Stimulated activated CD8-positive, alpha-beta memory T cell treated with anti-CD3 and anti-CD28 coated beads, Interleukin-2, amount 100 ng/mL, for 48 hours (primary cell): ENCODE results near the gene ZCWPW1.
A peak's percentile ranks its signal among the peaks of the same experiment; 100 is the strongest.
"Not testable (repeated sequence)": the region's sequence is repeated elsewhere in the genome, so short reads cannot be mapped to it uniquely, and the experiment has no call there.

Experiments used
- DNase-seq, 2 donors: peaks; one replicate each; pipeline ENCODE4 v3.0.0-alpha.2; 2020; ENCODE audit warnings: low read depth in 2 of 2

ZCWPW1 gene

GRCh38 chr7:100373261-100373831, 55.2 kb downstream of the ZCWPW1 start, which contains the start of gene PILRA:
PILRA (plus strand) TSS chr7:100373487; CDS start chr7:100373657, 170 bp downstream.
- DNase-seq = no peak

- DNase-seq = no peak
These were observed 55.8 kb downstream of the ZCWPW1 start for GRCh38 chr7:100372694-100373093.

DNA sequence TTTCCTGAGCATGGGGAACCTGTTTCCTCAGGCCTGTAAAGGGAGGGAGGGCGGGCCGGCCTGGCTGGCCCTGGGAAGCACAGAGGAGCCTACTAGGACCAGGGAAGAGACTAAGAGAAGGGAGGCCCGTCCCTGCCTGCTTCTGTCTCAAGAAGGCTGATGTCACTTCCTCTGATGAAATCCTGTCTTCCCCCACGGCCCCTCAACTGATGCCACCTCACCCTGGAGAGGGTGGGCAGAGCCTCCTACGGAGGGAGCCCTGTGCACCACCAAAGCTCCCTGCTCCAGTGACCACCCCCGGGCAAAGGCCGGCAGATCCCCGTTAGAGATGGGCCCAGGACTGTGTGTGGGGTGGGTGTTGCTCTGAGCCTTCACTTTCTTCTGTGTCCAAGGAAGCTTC, 56.2 kb downstream of the ZCWPW1 start:
- DNase-seq = no peak

GRCh38 chr7:100371561-100372171, 56.8 kb downstream of the ZCWPW1 start:
- no peak for DNase-seq

- DNase-seq = no peak
These were observed 57.8 kb downstream of the ZCWPW1 start for GRCh38 chr7:100370746-100371145.

GRCh38 chr7:100370303-100370702, 58.2 kb downstream of the ZCWPW1 start:
- no peak for DNase-seq

DNA sequence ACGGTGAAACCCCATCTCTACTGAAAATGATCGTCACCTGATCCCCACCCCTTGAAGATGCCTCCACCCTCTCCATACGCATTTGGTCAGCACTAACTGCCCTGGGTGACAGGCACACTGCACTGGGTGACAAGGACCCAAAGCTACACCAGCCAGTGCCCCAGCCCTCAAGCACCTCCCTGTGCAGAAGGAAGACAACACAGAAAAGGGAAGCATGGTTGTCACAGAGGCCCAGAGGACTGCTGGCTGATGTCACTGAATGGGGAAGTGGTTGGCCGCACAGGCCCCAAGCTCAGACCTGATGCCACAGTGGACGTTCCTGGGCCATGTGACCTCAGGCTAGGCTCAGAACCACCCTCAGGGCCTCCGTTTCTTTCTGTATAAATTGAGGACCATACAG, 59.4 kb downstream of the ZCWPW1 start:
- DNase-seq = no peak

GRCh38 chr7:100367676-100368613, 60.6 kb downstream of the ZCWPW1 start:
- no peak for DNase-seq

DNA sequence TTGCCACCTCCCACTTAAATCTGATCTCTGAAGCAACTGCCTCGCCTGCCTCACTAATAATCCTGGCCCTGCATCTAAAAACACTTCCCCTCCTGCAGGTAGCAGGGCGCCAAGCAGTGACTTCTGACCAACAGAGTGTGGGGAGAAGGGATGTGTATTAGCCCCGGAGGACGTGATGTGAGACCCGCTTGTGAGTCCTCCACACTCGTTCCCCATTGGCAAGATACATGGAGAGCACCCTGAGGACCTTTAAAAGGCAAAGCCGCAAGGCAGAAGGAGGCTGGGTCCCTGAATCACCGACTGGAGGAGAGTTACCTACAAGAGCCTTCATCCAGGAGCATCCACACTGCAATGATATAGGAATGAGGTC, 61.3 kb downstream of the ZCWPW1 start:
- DNase-seq = no peak

DNA sequence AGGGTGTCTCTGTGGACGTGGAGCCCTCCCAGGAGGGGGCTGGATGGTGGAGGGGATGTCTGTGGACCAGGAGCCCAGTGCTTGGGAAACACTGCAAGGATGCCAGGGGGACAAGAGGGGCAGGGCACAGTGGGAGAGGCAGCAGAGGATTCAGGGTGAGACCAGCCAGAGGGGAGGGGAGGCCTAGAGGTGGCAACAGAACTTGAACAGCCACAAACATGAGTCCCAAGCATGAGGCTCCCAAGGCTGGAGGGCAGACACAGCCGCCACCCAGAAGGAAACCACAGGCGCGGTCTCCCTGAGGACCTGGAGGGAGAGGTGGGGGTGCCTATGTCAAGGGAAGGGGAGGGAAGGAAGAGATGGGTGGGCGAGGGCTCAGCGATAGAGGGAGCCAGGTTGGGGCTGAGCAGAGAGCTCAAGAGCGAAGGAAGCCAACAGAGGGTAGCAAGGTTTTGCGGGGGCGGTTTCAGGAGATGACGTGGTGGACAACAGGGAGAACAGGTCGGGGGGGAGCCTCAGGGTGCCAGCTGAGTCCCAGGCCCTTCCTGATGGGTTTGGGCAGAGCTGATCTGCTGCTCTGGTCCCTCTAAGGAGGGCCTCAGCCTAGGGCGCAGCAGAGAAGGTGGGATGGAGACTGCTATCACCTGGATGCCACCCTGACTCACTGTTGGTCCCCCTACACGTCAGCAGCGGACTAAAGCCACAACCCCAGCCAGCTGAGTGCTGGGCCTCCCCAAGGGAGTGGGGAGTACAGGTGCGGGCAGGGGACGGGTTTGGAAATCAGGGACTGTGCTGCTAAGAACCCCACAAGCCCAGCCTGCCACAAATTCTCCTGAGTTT, 61.9 kb downstream of the ZCWPW1 start:
- DNase-seq = peak; percentile 32 to 40

DNA sequence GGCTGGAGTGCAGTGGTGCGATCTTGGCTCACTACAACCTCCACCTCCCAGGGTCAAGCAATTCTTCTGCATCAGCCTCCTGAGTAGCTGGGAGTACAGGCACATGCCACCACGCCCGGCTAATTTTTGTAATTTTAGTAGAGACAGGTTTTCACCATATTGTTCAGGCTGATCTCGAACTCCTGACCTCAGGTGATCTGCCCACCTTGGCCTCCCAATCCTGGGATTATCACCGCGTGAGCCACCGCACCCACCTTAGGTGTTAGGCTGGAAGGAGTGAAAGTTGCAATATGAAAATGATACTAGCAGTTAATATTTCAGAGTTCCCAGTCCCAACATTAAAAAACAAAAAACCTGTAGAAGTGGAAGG, 62.5 kb downstream of the ZCWPW1 start:
- not testable (repeated sequence) for DNase-seq

DNA sequence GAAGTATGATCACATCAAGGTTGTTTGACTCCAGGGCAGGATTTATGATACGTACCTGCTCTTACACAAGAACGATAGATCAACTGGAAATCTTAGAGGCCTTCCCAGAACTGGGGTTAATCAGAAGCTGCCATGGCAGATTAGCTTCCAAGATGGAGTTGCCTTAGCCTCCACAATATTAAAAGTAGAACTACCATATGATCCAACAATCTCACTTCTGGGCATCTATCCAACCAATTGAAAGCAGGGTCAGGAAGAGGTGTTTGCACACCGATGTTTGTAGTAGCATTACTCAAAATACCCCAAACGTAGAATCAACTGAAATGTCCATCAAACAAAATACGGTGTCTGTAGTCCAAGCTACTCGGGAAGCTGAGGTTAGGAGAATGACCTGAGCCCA, 64.0 kb downstream of the ZCWPW1 start:
- DNase-seq = no peak

DNA sequence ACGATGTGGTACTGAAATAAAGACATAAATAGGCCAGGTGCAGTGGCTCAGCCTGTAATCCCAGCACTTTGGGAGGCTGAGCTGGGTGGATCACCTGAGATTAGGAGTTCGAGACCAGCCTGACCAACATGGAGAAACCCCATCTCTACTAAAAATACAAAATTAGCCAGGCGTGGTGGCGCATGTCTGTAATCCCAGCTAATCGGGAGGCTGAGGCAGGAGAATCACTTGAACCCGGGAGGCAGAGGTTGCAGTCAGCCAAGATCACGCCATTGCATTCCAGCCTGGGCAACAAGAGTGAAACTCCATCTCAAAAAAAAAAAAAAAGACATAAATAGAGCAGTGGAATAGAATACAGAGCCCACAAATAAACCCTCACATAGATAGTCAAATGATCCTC, 64.7 kb downstream of the ZCWPW1 start:
- not testable (repeated sequence) for DNase-seq

GRCh38 chr7:100363098-100363497, 65.4 kb downstream of the ZCWPW1 start:
- no peak for DNase-seq

DNA sequence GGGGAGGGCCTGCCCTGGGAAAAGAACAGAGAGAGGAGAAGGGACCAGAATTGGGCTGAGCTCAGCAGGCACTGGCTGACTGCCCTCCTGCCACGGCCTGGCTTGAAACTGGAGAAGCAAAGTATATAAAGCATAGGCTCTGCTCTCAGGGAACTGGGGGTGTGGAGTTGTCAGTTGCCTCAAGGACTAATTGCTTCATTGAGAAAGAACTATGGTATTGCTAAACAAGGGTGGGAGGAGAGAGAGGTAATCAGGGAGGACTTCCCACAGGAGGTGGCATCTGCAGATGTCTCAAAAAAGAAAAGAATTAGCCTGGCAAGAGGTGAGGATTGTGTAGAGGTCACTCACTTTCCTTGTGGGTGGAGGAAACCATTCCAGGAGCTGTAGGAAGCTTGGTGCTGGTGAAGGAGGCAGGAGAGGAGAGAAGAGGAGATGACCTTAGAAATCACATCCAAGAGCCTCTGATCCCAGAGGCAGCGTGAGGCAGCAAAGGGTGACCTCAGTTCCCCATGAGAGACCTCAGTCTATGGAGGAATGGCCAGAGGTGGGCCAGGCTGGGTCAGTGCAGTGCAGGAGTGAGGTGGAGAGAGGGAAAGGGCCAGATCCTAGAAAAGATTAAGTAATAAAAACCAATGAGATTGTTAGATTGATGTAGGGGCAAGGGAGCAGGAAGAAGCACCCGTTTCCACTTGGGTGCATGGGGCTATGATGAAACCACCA, 68.2 kb downstream of the ZCWPW1 start:
- no peak for DNase-seq

DNA sequence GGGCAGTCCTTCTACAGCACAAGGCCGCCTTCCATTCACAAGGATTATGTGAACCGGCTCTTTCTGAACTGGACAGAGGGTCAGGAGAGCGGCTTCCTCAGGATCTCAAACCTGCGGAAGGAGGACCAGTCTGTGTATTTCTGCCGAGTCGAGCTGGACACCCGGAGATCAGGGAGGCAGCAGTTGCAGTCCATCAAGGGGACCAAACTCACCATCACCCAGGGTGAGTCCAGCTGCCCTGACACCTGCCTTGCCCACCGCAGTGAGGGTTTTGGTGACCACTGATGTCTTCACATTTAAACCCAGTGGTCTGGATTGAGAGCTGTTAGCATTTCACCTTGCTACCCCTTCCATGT, 69.7 kb downstream of the ZCWPW1 start:
- DNase-seq = no peak

DNA sequence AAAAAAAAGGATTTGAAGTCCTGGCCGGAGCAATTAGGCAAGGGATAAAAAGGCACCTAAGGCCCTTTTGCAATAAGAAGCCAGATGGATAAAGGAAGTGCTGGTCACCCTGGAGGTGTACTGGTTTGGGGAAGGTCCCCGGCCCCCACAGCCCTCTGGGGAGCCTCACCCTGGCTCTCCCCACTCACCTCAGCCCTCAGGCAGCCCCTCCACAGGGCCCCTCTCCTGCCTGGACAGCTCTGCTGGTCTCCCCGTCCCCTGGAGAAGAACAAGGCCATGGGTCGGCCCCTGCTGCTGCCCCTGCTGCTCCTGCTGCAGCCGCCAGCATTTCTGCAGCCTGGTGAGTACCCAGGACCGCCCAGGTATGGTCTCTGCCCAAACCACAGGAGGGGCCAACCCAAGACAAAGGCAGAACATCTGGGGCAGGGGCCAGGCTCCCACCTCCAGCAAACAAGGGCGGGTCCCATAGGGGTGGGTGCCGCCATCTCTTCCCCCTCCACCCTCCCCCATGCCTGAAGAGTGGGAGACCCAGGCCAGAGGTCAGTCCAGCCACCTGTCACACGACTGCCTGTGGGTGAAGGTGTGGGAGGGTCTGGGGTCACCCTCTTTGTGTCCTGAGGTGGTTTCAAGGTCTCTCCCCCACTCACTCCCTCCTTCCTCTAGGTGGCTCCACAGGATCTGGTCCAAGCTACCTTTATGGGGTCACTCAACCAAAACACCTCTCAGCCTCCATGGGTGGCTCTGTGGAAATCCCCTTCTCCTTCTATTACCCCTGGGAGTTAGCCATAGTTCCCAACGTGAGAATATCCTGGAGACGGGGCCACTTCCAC, 70.3 kb downstream of the ZCWPW1 start, which contains the start of gene PILRB:
PILRB (plus strand) TSS at position 91 of the 830 bp plus-strand sequence; CDS start at position 277, 186 bp downstream.
- DNase-seq = no peak

- no peak for DNase-seq
These were observed 71.4 kb downstream of the ZCWPW1 start for GRCh38 chr7:100357131-100357561.

DNA sequence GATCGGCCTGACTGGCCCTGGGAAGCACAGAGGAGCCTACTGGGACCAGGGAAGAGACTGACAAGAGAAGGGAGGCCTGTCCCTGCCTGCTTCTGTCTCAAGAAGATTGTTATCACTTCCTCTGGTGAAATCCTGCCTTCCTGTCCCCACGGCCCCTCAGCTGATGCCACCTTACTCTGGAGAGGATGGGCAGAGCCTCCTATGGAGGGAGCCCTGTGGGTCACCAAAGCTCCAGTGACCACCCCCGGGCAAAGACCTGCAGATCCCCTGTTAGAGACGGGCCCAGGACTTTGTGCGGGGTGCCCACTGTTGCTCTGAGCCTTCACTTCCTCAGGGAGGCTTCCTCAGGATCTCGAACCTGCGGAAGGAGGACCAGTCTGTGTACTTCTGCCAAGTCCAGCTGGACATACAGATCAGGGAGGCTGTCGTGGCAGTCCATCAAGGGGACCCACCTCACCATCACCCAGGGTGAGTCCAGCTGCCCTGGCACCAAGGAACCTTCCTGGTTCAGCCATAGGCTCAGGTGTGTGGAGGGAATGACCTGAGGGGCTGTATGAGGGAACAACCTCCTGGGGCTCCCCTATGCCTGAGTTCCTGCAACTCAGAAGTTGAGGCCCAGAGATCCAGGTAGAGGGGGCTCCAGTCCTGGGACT, 72.0 kb downstream of the ZCWPW1 start:
- no peak for DNase-seq
